Neural crest cell (in vitro differentiated cells): ENCODE measurements around the gene STN1. TPM values are rescaled to one million over a fixed set of nuclear protein-coding genes. Genes with fewer than 3 reads are reported as not detected.

Source experiments
- DNase-seq: peaks from one replicate; pipeline ENCODE4 v3.0.0; 2021; ENCODE audit warnings: low read depth, mixed read lengths, low spot score
- H3K27ac Mint-ChIP-seq: one replicate; pipeline ENCODE4 v1.8.0; 2021; ENCODE audit warnings: mild to moderate bottlenecking, mixed read lengths; ENCODE audit not compliant: unreplicated experiment
- H3K27me3 Mint-ChIP-seq: 2 replicates; pipeline ENCODE4 v1.8.0; 2021; ENCODE audit warnings: low read depth, mild to moderate bottlenecking, mixed read lengths
- H3K36me3 Mint-ChIP-seq: 2 replicates; pipeline ENCODE4 v1.8.0; 2021; ENCODE audit warnings: low read depth, mild to moderate bottlenecking, mixed read lengths
- H3K4me1 Mint-ChIP-seq: 2 replicates; pipeline ENCODE4 v1.8.0; 2021; ENCODE audit warnings: mixed read lengths
- H3K4me3 Mint-ChIP-seq: one replicate; pipeline ENCODE4 v1.8.0; 2021; ENCODE audit warnings: mild to moderate bottlenecking, mixed read lengths
- H3K9me3 Mint-ChIP-seq: 2 replicates; pipeline ENCODE4 v1.8.0; 2021; ENCODE audit warnings: mixed read lengths
- total RNA-seq: library from RNA; stranded (reverse); gene quantifications from 2 replicates; pipeline ENCODE4 v1.2.1, GENCODE V29; 2021
- TF ChIP-seq, protein P1 (sequence below): fragments of 200-600 bp; sonication (generic); conservative IDR thresholded peaks from 2 replicates; pipeline ENCODE4 v1.5.0; 2021; ENCODE audit warnings: antibody characterized with exemption, mild to moderate bottlenecking

Gene STN1
- total RNA-seq, 1 donor from 2014 or later, result 11.9 TPM

DNA sequence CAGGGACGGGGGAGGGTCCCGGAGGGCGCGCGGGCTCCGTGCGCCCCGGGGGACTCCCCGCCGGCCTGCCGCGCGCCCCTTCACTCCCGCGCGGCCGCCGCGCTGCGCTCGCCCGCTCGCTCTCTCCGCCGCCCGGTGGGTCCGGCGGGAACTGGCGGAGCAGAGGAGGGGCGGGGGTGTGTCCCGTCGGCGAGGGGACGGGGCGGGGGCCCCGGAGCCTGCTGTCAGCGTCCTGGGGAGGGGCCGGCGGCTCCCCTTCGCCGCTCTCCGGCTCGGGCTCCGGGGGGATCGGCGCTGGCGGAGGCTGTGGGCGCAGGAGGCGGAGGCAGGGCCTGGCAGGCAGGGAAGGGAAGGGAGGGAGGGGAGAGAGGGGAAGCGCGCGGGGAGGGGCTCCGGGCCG is 62.6 kb downstream of the STN1 start, which contains the start of gene SH3PXD2A:
Gene SH3PXD2A (minus strand): TSS at position 153 of the 400 bp plus-strand sequence. CDS start 310 bp downstream, outside the sequence.
- TF ChIP-seq, protein P1, sequence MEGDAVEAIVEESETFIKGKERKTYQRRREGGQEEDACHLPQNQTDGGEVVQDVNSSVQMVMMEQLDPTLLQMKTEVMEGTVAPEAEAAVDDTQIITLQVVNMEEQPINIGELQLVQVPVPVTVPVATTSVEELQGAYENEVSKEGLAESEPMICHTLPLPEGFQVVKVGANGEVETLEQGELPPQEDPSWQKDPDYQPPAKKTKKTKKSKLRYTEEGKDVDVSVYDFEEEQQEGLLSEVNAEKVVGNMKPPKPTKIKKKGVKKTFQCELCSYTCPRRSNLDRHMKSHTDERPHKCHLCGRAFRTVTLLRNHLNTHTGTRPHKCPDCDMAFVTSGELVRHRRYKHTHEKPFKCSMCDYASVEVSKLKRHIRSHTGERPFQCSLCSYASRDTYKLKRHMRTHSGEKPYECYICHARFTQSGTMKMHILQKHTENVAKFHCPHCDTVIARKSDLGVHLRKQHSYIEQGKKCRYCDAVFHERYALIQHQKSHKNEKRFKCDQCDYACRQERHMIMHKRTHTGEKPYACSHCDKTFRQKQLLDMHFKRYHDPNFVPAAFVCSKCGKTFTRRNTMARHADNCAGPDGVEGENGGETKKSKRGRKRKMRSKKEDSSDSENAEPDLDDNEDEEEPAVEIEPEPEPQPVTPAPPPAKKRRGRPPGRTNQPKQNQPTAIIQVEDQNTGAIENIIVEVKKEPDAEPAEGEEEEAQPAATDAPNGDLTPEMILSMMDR, result peak; percentile 22
- Mint-ChIP-seq H3K27ac (peak within 1 kb of the TSS; percentile 82), H3K4me3 (peak within 1 kb of the TSS; percentile 95), H3K36me3 (no peaks in the 10 kb centered on the region), H3K9me3 (no peaks in the 10 kb centered on the region), H3K27me3 (peaks cover 5% of the 10 kb centered on the region), H3K4me1 (peaks cover 67% of the 10 kb centered on the region)
- DNase-seq, result peak; percentile 50

DNA sequence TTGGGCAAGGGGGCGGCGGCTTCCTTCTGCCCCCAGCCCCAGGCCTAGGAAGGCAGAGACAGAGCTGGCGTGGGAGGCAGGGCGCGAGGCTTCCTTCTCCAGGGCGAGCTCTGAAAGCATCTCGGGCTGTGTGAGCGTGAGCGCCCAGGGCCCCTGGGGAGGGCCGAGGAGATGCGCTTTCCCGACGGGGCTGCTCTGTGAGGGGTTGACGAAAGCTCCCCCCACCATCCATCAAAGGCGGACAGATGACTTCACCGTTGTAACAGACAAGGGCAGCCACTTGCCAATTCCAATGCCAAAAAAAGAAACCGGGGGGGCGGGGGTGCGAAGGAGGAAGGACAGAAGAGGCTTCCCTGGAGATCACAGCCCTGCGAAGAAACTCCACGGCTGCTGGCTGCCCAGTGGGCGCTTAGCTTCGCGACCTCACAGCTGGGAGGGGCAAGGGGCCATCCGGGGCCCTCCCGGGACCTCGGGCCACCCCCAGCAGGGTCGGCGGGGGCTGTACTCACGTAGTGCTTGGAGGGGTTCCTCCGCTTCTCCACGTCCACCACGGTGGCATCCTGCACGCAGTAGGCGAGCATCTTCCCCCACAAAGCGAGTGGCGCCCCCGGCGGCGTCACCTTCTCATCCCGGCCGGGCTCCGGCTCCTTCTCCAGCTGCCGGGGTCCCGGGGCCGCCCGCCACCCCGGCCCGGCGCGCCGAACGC is 63.1 kb downstream of the STN1 start:
- peaks cover 73% of the 10 kb centered on the region for H3K4me1 Mint-ChIP-seq
- TF ChIP-seq, protein P1, result peak; percentile 40
- peak overlapping the region; percentile 82 for H3K27ac Mint-ChIP-seq
- H3K36me3 Mint-ChIP-seq, result no peaks in the 10 kb centered on the region
- peak; percentile 53 for DNase-seq
- H3K27me3 Mint-ChIP-seq, result peaks cover 5% of the 10 kb centered on the region
- peak overlapping the region; percentile 95 for H3K4me3 Mint-ChIP-seq
- H3K9me3 Mint-ChIP-seq, result no peaks in the 10 kb centered on the region

DNA sequence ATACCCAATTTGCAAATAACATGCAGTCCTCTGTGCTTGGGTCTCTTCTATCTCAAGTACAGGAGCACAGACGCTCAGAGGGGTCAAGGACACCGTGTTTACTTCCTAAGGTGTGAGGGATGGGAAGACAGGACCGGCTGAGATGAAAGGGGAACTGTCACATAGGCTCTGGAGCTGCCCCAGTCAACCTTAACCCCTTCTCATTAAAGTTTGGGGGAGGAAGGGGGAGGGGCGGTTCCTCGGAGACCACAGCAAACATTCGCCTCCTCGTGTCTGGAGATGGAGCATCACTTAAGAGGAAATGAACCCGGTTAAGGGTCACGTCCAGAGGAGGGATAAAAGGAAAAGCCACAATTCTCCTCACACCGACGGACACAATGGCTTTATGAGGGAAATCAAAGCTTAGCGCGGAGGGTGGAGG is 63.7 kb downstream of the STN1 start:
- Mint-ChIP-seq H3K4me3 (peak overlapping the region; percentile 95), H3K9me3 (no peaks in the 10 kb centered on the region), H3K36me3 (no peaks in the 10 kb centered on the region), H3K27ac (peak overlapping the region; percentile 82), H3K4me1 (peaks cover 72% of the 10 kb centered on the region), H3K27me3 (peaks cover 5% of the 10 kb centered on the region)
- DNase-seq, result peak; percentile 57
- TF ChIP-seq, protein P1, result no peak

DNA sequence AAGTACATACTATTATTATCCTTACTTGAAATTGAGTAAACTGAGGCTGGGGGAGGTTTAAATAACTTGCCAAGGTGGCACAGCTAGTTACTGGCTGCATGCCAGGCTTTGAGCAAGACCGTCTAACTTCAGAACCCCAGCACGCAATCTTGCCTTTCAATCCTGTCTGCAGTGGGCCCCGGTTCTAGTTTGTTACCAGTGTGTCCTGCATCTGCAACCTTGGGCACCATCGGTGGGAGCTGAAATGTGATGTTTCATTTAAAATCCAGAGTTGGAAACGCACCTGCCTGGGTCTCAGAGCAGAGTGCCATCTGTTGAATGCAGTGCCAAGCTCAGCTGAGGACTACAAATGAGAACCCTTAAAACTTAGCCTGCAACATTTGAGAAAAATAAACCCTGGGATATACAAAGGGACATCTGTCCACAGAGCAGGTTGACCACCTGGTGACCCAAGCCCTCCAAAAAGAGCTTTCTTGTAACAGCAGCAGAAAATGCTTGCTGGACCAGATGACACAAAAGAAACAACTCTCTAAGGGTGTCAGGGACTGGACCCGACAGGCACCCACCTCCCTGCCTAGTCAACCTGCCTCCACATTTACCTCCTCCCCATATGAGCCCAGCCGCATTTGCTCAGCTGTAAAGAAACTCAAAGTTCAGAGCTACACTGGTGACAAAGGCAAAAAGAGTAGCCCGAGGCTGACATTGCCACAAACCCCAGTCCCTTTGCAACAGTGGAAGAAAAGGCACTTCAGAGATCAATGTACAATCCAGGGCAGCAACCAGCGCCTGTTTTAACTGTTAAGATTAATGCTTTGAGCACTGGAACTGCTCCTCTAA is 64.3 kb downstream of the STN1 start:
- H3K27ac Mint-ChIP-seq, result peak overlapping the region; percentile 82
- TF ChIP-seq, protein P1, result no peak
- peaks cover under 1% of the 10 kb centered on the region for H3K36me3 Mint-ChIP-seq
- DNase-seq, result no peak
- peaks cover 70% of the 10 kb centered on the region for H3K4me1 Mint-ChIP-seq
- H3K4me3 Mint-ChIP-seq, result peak overlapping the region; percentile 95
- peaks cover 5% of the 10 kb centered on the region for H3K27me3 Mint-ChIP-seq
- no peaks in the 10 kb centered on the region for H3K9me3 Mint-ChIP-seq

DNA sequence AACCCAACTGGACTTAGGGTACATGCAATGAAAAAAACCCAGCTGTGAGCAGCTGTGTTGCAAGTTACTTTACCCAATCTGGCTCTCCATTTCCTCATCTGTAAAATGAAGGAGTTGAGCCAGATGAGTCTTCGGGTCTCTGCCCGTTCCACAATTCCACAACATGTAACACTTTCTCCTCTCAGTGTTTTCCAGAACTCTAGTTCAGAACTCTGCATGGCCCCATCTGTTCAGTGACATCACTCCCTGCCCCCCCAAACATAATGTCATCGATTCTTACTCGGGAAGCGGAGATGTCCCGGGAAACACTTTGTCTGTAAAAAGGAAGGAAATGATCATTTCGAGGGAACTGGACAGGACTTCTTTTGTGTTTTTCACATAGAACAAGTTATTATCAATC is 65.1 kb downstream of the STN1 start:
- no peak for DNase-seq
- peaks cover 2% of the 10 kb centered on the region for H3K36me3 Mint-ChIP-seq
- TF ChIP-seq, protein P1, result no peak
- H3K27ac Mint-ChIP-seq, result no peak overlapping the region
- peaks cover 5% of the 10 kb centered on the region for H3K27me3 Mint-ChIP-seq
- H3K9me3 Mint-ChIP-seq, result no peaks in the 10 kb centered on the region
- H3K4me3 Mint-ChIP-seq, result peak overlapping the region; percentile 95
- peaks cover 74% of the 10 kb centered on the region for H3K4me1 Mint-ChIP-seq
